SK-N-SH (cell line): ENCODE data around the gene CCR9. TPM values are rescaled to one million over a fixed set of nuclear protein-coding genes. Genes with fewer than 3 reads are reported as not detected.

ENCODE experiments used
- CTCF ChIA-PET: fragments of 300-600, 350-600 bp; formaldehyde crosslinking; extraction: SDS; loops from one replicate; lab custom pipeline; 2021; lab: Yijun Ruan, JAX
- POLR2A ChIA-PET: fragments of 350-600 bp; sonication (Branson Sonifier 250); formaldehyde crosslinking; extraction: SDS; loops from one replicate; lab custom pipeline; 2020; ENCODE audit warnings: antibody characterized with exemption, inconsistent platforms; lab: Yijun Ruan, JAX
- DNase-seq: peaks from one replicate; pipeline ENCODE4 v3.0.0; 2012
- H2AFZ ChIP-seq: fragments of 200-600 bp; sonication (generic); 2 replicates; pipeline ENCODE4 v1.8.1; 2016; ENCODE audit warnings: antibody characterized with exemption, mild to moderate bottlenecking, low read depth
- H3F3A ChIP-seq: fragments of 200-600 bp; sonication (generic); replicated peaks from 2 replicates; pipeline ENCODE3; 2016; ENCODE audit warnings: antibody characterized with exemption, mild to moderate bottlenecking; ENCODE audit not compliant: insufficient read depth
- H3K27ac ChIP-seq, 2 experiments: fragments of 200-500 bp in 1 of 2; fragments of 200-600 bp in 1 of 2; sonication (Bioruptor generic) in 1 of 2; sonication (generic), shearing (Covaris generic) in 1 of 2; 2 replicates each; pipeline versions ENCODE4 v1.5.1 to v1.6.1; 2014 to 2016; ENCODE audit warnings: low read depth in 2 of 2, inconsistent platforms in 1 of 2, low read length in 1 of 2, mild to moderate bottlenecking in 1 of 2, mixed read lengths in 1 of 2
- H3K27me3 ChIP-seq: fragments of 200-600 bp; sonication (generic), shearing (Covaris generic); 2 replicates; pipeline ENCODE4 v1.6.1; 2016; ENCODE audit warnings: mixed run types; ENCODE audit not compliant: insufficient read depth
- H3K36me3 ChIP-seq, 2 experiments: fragments of 200-500 bp in 1 of 2; fragments of 200-600 bp in 1 of 2; sonication (Bioruptor generic) in 1 of 2; sonication (generic) in 1 of 2; replicated peaks in 1 of 2; 2 replicates each; pipeline versions ENCODE3 to v1.5.1; 2014 to 2016; ENCODE audit warnings: low read length in 1 of 2, mild to moderate bottlenecking in 1 of 2; ENCODE audit not compliant: insufficient read depth in 2 of 2, control insufficient read depth in 1 of 2
- H3K4me1 ChIP-seq, 2 experiments: fragments of 200-500 bp in 1 of 2; fragments of 200-600 bp in 1 of 2; sonication (Bioruptor generic) in 1 of 2; sonication (generic), shearing (Covaris generic) in 1 of 2; 2 replicates each; pipeline versions ENCODE4 v1.5.1 to v1.6.1; 2014 to 2016; ENCODE audit warnings: low read depth in 1 of 2, low read length in 1 of 2, mixed run types in 1 of 2; ENCODE audit not compliant: insufficient read depth in 2 of 2, control insufficient read depth in 1 of 2
- H3K4me2 ChIP-seq: fragments of 200-600 bp; sonication (generic), shearing (Covaris generic); 2 replicates; pipeline ENCODE4 v1.6.1; 2017; ENCODE audit warnings: mixed run types
- H3K4me3 ChIP-seq, 2 experiments: fragments of 200-500 bp in 1 of 2; fragments of 200-600 bp in 1 of 2; sonication (Bioruptor generic) in 1 of 2; sonication (generic), shearing (Covaris generic) in 1 of 2; 2 replicates each; pipeline versions ENCODE4 v1.5.1 to v1.8.1; 2014 to 2016; ENCODE audit warnings: low read depth in 2 of 2, inconsistent platforms in 1 of 2, low read length in 1 of 2, mild to moderate bottlenecking in 1 of 2, mixed read lengths in 1 of 2, moderate library complexity in 1 of 2
- H3K79me2 ChIP-seq: fragments of 200-600 bp; sonication (generic); 2 replicates; pipeline ENCODE4 v1.8.1; 2017; ENCODE audit warnings: mild to moderate bottlenecking; ENCODE audit not compliant: insufficient read depth
- H3K9ac ChIP-seq: fragments of 200-600 bp; sonication (generic); 2 replicates; pipeline ENCODE4 v1.6.1; 2017; ENCODE audit warnings: mixed run types
- H3K9me2 ChIP-seq: fragments of 200-600 bp; sonication (generic); 2 replicates; pipeline ENCODE4 v1.6.1; 2017; ENCODE audit warnings: mixed run types
- H3K9me3 ChIP-seq: fragments of 200-600 bp; sonication (generic); 2 replicates; pipeline ENCODE4 v1.6.1; 2017; ENCODE audit warnings: mixed run types, mild to moderate bottlenecking, moderate library complexity
- H4K20me1 ChIP-seq: fragments of 200-600 bp; sonication (generic); 2 replicates; pipeline ENCODE4 v1.6.1; 2017; ENCODE audit warnings: mild to moderate bottlenecking, mixed run types; ENCODE audit not compliant: insufficient read depth
- EZH2phosphoT487 ChIP-seq: fragments of 200-600 bp; sonication (generic); IDR thresholded peaks from 2 replicates; pipeline ENCODE4 v1.6.1; 2017; ENCODE audit warnings: low read depth, mixed run types, mild to moderate bottlenecking, antibody characterized with exemption, moderate library complexity, borderline replicate concordance
- FOSL2 ChIP-seq: IDR thresholded peaks from 2 replicates; pipeline ENCODE4 v1.4.0; 2012; ENCODE audit warnings: low read depth, mild to moderate bottlenecking, moderate library complexity, borderline replicate concordance
- FOXJ3 ChIP-seq: sonication (generic); formaldehyde crosslinking; IDR thresholded peaks from 2 replicates; pipeline ENCODE4 v1.5.1; 2020; ENCODE audit warnings: mild to moderate bottlenecking, missing genetic modification reagents
- MAX ChIP-seq: IDR thresholded peaks from 2 replicates; pipeline ENCODE4 v1.4.0; 2012; ENCODE audit warnings: low read depth
- MXI1 ChIP-seq: IDR thresholded peaks from 2 replicates; pipeline ENCODE4 v1.6.1; 2012; ENCODE audit warnings: mild to moderate bottlenecking, low read depth, low read length, improper control_type of control experiment
- NFIC ChIP-seq: IDR thresholded peaks from 2 replicates; pipeline ENCODE4 v1.4.0; 2012; ENCODE audit warnings: borderline replicate concordance
- NRF1 ChIP-seq: IDR thresholded peaks from 2 replicates; pipeline ENCODE4 v1.6.1; 2012; ENCODE audit warnings: low read depth, mild to moderate bottlenecking, low read length
- REST ChIP-seq: IDR thresholded peaks from 2 replicates; pipeline ENCODE4 v1.6.1; 2012; ENCODE audit warnings: mild to moderate bottlenecking, low read depth, low read length, moderate library complexity
- RFX5 ChIP-seq: IDR thresholded peaks from 2 replicates; pipeline ENCODE4 v1.6.1; 2012; ENCODE audit warnings: mild to moderate bottlenecking, improper control_type of control experiment, low read length
- TAF1 ChIP-seq: IDR thresholded peaks from 2 replicates; pipeline ENCODE4 v1.6.1; 2012; ENCODE audit warnings: low read depth, mild to moderate bottlenecking, low read length, moderate library complexity, borderline replicate concordance
- TCF12 ChIP-seq: IDR thresholded peaks from 2 replicates; pipeline ENCODE4 v1.4.0; 2012
- USF2 ChIP-seq: fragments of 150-350 bp; IDR thresholded peaks from 2 replicates; pipeline ENCODE4 v1.6.1; 2017; ENCODE audit warnings: antibody characterized with exemption, low read length, low read depth, borderline replicate concordance
- YY1 ChIP-seq: IDR thresholded peaks from 2 replicates; pipeline ENCODE4 v1.4.0; 2012; ENCODE audit warnings: low read depth, mild to moderate bottlenecking
- ZBTB33 ChIP-seq: IDR thresholded peaks from 2 replicates; pipeline ENCODE4 v1.4.0; 2012; ENCODE audit warnings: low read depth, borderline replicate concordance
- WGBS: methylation state at CpG from one replicate; pipeline ENCODE4 v1.1.6; 2017; ENCODE audit warnings: low lambda C conversion rate; 5-methylcytosine and 5-hydroxymethylcytosine counted together
- polyA plus RNA-seq, 3 experiments: library from polyadenylated mRNA; depleted of rRNA; stranded (reverse); fragments of >200 nt; gene quantifications; 2 replicates each; pipeline ENCODE4 v1.2.3, GENCODE V29; 2012

Gene CCR9
- polyA plus RNA-seq, 1 of the 3 experiments (the other 2 are of a cell fraction): not detected

GRCh38 chr3:45927881-45928280 lies 41.5 kb downstream of the CCR9 start:
- no peaks in the 10 kb centered on the region for H3K27me3 ChIP-seq
- 70% methylated on average over 2 of the region's 2 CpGs for WGBS
- H3K4me1 ChIP-seq: no peaks in the 10 kb centered on the region
- no peaks in the 10 kb centered on the region for H3K79me2 ChIP-seq
- no peaks in the 10 kb centered on the region for H4K20me1 ChIP-seq
- TF ChIP-seq FOSL2: no peak
- no peak for TF ChIP-seq ZBTB33
- TF ChIP-seq MAX: no peak
- no peak for TF ChIP-seq FOXJ3 (CRISPR knock-in tag)
- TF ChIP-seq RFX5: no peak
- TF ChIP-seq TAF1: no peak
- no peak for TF ChIP-seq REST
- TF ChIP-seq TCF12: no peak
- no peak for TF ChIP-seq USF2
- no peak for TF ChIP-seq YY1
- no peak for TF ChIP-seq MXI1
- TF ChIP-seq NFIC: no peak
- TF ChIP-seq EZH2phosphoT487: no peak
- TF ChIP-seq NRF1: no peak
- H2AFZ ChIP-seq: no peak overlapping the region
- no peaks in the 10 kb centered on the region for H3K9me2 ChIP-seq
- CTCF ChIA-PET: interaction anchor here (1.2 to 9.5 kb wide), 7 partner anchors 10 to 166 kb away, joined by 5 to 142 read pairs (median 17); partner anchors contain the start of gene LZTFL1
- POLR2A ChIA-PET: no interaction called here
- peaks cover 13 to 42% of the 10 kb centered on the region in 2 experiments for H3K36me3 ChIP-seq
- no peaks in the 10 kb centered on the region for H3F3A ChIP-seq
- H3K4me3 ChIP-seq: no peak overlapping the region
- peak overlapping the region in 1 of 2 experiments; percentile 33; a peak in 1 of 4 replicates for H3K27ac ChIP-seq
- no peak for DNase-seq
- no peaks in the 10 kb centered on the region for H3K9me3 ChIP-seq
- H3K4me2 ChIP-seq: no peak overlapping the region
- H3K9ac ChIP-seq: no peak overlapping the region
